B cell (primary cell): ENCODE measurements around the gene TALDO1. TPM values are rescaled to one million over a fixed set of nuclear protein-coding genes. Genes with fewer than 3 reads are reported as not detected.

Experiments
- ATAC-seq: fragments of 200-7000 bp; cut with Tn5 transposase; one replicate; pipeline ENCODE4 v1.10.0; 2021; ENCODE audit warnings: low read depth, mild to moderate bottlenecking, moderate number of reproducible peaks, moderate library complexity
- CTCF ChIA-PET: fragments of 350-600 bp; sonication (Branson Sonifier 250); formaldehyde crosslinking; loops from one replicate; lab custom pipeline; 2021; ENCODE audit warnings: antibody characterized with exemption, inconsistent platforms; lab: Charles Lee
- POLR2A ChIA-PET: fragments of 350-600 bp; sonication (Branson Sonifier 250); formaldehyde crosslinking; loops from one replicate; lab custom pipeline; 2021; ENCODE audit warnings: antibody characterized with exemption; lab: Charles Lee
- DNase-seq: peaks from one replicate; pipeline ENCODE4 v3.0.0; 2013
- H2AFZ ChIP-seq: 2 replicates; pipeline ENCODE4 v1.6.1; 2012; ENCODE audit warnings: mild to moderate bottlenecking, low read depth, low read length; ENCODE audit not compliant: insufficient read depth, poor library complexity, severe bottlenecking
- H3K27ac ChIP-seq, 2 donors: 1 replicate in 1 of 2; 2 replicates in 1 of 2; pipeline ENCODE4 v1.5.1; 2012 to 2013; ENCODE audit warnings: low read length in 2 of 2, mild to moderate bottlenecking in 2 of 2, moderate library complexity in 1 of 2
- H3K27me3 ChIP-seq, 4 experiments: fragments of 200-600 bp in 1 of 4; sonication (generic) in 1 of 4; replicated peaks in 1 of 4; 1 replicate in 2 of 4; 2 replicates in 2 of 4; pipeline versions ENCODE4 v1.6.1 to v1.7.0; 2013 to 2016; ENCODE audit warnings: low read length in 3 of 4, mild to moderate bottlenecking in 2 of 4, mixed read lengths in 1 of 4, moderate library complexity in 1 of 4; ENCODE audit not compliant: insufficient read depth in 4 of 4, control insufficient read depth in 3 of 4; ENCODE audit errors: control extremely low read depth in 1 of 4
- H3K36me3 ChIP-seq, 2 experiments: replicated peaks in 1 of 2; 1 replicate in 1 of 2; 2 replicates in 1 of 2; pipeline versions ENCODE4 v1.6.1 to v1.7.1; 2013; ENCODE audit warnings: low read length in 1 of 2; ENCODE audit not compliant: insufficient read depth in 2 of 2, control insufficient read depth in 1 of 2; ENCODE audit errors: control extremely low read depth in 1 of 2, extremely low read depth in 1 of 2
- H3K4me1 ChIP-seq, 2 donors: fragments of 200-600 bp in 1 of 2; sonication (generic) in 1 of 2; 1 replicate in 1 of 2; 2 replicates in 1 of 2; pipeline versions ENCODE4 v1.5.1 to v1.6.1; 2013 to 2017; ENCODE audit warnings: low read length in 2 of 2; ENCODE audit not compliant: control insufficient read depth in 2 of 2, insufficient read depth in 2 of 2
- H3K4me2 ChIP-seq: replicated peaks from 2 replicates; pipeline ENCODE3; 2012; ENCODE audit warnings: mild to moderate bottlenecking, low read depth, low read length; ENCODE audit not compliant: poor library complexity, severe bottlenecking
- H3K4me3 ChIP-seq, 5 experiments: fragments of 200-600 bp in 1 of 5; sonication (generic) in 1 of 5; 1 replicate in 3 of 5; 2 replicates in 2 of 5; pipeline versions ENCODE4 v1.5.1 to v1.7.0; 2011 to 2016; ENCODE audit warnings: low read length in 4 of 5, mild to moderate bottlenecking in 4 of 5, low read depth in 2 of 5, control low read depth in 1 of 5, moderate library complexity in 1 of 5; ENCODE audit not compliant: insufficient read depth in 1 of 5; ENCODE audit errors: control extremely low read depth in 1 of 5, extremely low read depth in 1 of 5
- H3K79me2 ChIP-seq: fragments of 200-600 bp; sonication (generic); one replicate; pipeline ENCODE4 v1.6.0; 2016; ENCODE audit warnings: low read length; ENCODE audit not compliant: control insufficient read depth, insufficient read depth
- H3K9ac ChIP-seq: fragments of 200-600 bp; sonication (generic); 2 replicates; pipeline ENCODE4 v1.6.1; 2017; ENCODE audit warnings: mild to moderate bottlenecking, low read length, moderate library complexity
- H3K9me3 ChIP-seq, 3 donors: one replicate each; pipeline versions ENCODE4 v1.6.1 to v1.7.1; 2013; ENCODE audit warnings: low read length in 2 of 3; ENCODE audit not compliant: control insufficient read depth in 2 of 3, insufficient read depth in 1 of 3; ENCODE audit errors: control extremely low read depth in 1 of 3
- H4K20me1 ChIP-seq: 2 replicates; pipeline ENCODE4 v1.6.0; 2012; ENCODE audit warnings: mild to moderate bottlenecking, low read length; ENCODE audit not compliant: insufficient read depth, control insufficient read depth, poor library complexity, severe bottlenecking
- H3K27ac Mint-ChIP-seq: one replicate; pipeline ENCODE4 v1.8.0; 2021; ENCODE audit warnings: mixed read lengths
- H3K27me3 Mint-ChIP-seq: one replicate; pipeline ENCODE4 v1.8.0; 2021; ENCODE audit warnings: mixed read lengths
- H3K4me1 Mint-ChIP-seq: one replicate; pipeline ENCODE4 v1.8.0; 2021; ENCODE audit warnings: mixed read lengths
- H3K4me3 Mint-ChIP-seq: one replicate; pipeline ENCODE4 v1.8.0; 2021; ENCODE audit warnings: mixed read lengths
- H3K9me3 Mint-ChIP-seq: one replicate; pipeline ENCODE4 v1.8.0; 2022; ENCODE audit warnings: mixed read lengths; ENCODE audit not compliant: insufficient read depth
- EZH2 ChIP-seq: IDR thresholded peaks from 2 replicates; pipeline ENCODE4 v1.6.1; 2012; ENCODE audit warnings: borderline replicate concordance, low read depth, mild to moderate bottlenecking, moderate library complexity, low read length; ENCODE audit not compliant: insufficient read depth, poor library complexity, severe bottlenecking
- WGBS: methylation state at CpG from one replicate; pipeline ENCODE4 v1.1.5; 2013; ENCODE audit warnings: missing lambda C conversion rate; ENCODE audit not compliant: insufficient coverage; 5-methylcytosine and 5-hydroxymethylcytosine counted together
- intact Hi-C: fragments of 100-400 bp; cut with micrococcal nuclease; formaldehyde crosslinking; loops from one replicate; pipeline ENCODE4 v1.10.0; 2022
- polyA plus RNA-seq: library from polyadenylated mRNA; depleted of rRNA; stranded (reverse); fragments of >200 nt; gene quantifications from 2 replicates; pipeline ENCODE4 v1.2.3, GENCODE V29; 2012
- total RNA-seq, 2 donors: library from RNA; stranded (reverse); fragments of 120-200 nt in 1 of 2; gene quantifications; 1 replicate in 1 of 2; 2 replicates in 1 of 2; pipeline versions ENCODE4 v1.2.3 to v1.2.4, GENCODE V29; 2013 to 2022
- TF ChIP-seq, protein P1 (sequence below): fragments of 200-600 bp; IDR thresholded peaks from one replicate; pipeline ENCODE4 v1.8.0; 2022; ENCODE audit warnings: antibody characterized with exemption, mild to moderate bottlenecking

The TALDO1 gene
- total and polyA plus RNA-seq, 2 donors (not counting 1 experiment from before 2014, with no cell fraction given), result 82.4 to 116 TPM

GRCh38 chr11:725624-726202 lies 21.6 kb upstream of the TALDO1 start:
- no peak for ATAC-seq
- Mint-ChIP-seq H3K27ac (no peak overlapping the region), H3K9me3 (no peaks in the 10 kb centered on the region), H3K4me1 (peaks cover 24% of the 10 kb centered on the region), H3K4me3 (peak overlapping the region; percentile 74), H3K27me3 (peaks cover 5% of the 10 kb centered on the region)
- peak; percentile 40 for DNase-seq
- H4K20me1 ChIP-seq, result peaks cover 9% of the 10 kb centered on the region
- TF ChIP-seq, protein P1, sequence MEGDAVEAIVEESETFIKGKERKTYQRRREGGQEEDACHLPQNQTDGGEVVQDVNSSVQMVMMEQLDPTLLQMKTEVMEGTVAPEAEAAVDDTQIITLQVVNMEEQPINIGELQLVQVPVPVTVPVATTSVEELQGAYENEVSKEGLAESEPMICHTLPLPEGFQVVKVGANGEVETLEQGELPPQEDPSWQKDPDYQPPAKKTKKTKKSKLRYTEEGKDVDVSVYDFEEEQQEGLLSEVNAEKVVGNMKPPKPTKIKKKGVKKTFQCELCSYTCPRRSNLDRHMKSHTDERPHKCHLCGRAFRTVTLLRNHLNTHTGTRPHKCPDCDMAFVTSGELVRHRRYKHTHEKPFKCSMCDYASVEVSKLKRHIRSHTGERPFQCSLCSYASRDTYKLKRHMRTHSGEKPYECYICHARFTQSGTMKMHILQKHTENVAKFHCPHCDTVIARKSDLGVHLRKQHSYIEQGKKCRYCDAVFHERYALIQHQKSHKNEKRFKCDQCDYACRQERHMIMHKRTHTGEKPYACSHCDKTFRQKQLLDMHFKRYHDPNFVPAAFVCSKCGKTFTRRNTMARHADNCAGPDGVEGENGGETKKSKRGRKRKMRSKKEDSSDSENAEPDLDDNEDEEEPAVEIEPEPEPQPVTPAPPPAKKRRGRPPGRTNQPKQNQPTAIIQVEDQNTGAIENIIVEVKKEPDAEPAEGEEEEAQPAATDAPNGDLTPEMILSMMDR, result no peak
- TF ChIP-seq EZH2, result no peak
- H3K4me3 ChIP-seq, result peak overlapping the region in 4 of 5 experiments; percentile 17 to 53 (median 42)
- H3K4me1 ChIP-seq, result peaks cover 29 to 51% of the 10 kb centered on the region in 2 donors
- no peak overlapping the region for H3K27ac ChIP-seq
- CTCF ChIA-PET, result interaction anchor here (0.5 to 8.2 kb wide), 24 partner anchors 12 to 475 kb away, joined by 3 to 104 read pairs (median 4); partner anchors contain the start of genes DEAF1, GATD1, IRF7 and LMNTD2
- peak overlapping the region; percentile 94 for H3K4me2 ChIP-seq
- H3K9ac ChIP-seq, result peak overlapping the region; percentile 57
- H3K27me3 ChIP-seq, result peaks cover 0 to 40% (median 0%) of the 10 kb centered on the region in 4 experiments
- WGBS, result 6% methylated on average over 38 of the region's 53 CpGs
- no peaks in the 10 kb centered on the region for H3K9me3 ChIP-seq
- H3K79me2 ChIP-seq, result no peaks in the 10 kb centered on the region
- peak overlapping the region; percentile 83 for H2AFZ ChIP-seq
- POLR2A ChIA-PET, result interaction anchor here (0.6 to 8.2 kb wide), 4 partner anchors 31 to 311 kb away, joined by 3 to 105 read pairs (median 4); partner anchors contain the start of genes DEAF1, HRAS, SIGIRR and TMEM80
- no peaks in the 10 kb centered on the region for H3K36me3 ChIP-seq
- intact Hi-C loops, result loop anchor here (5.0 to 10.0 kb wide), 2 partner anchors 72 to 111 kb away; partner anchors contain the start of genes IRF7 and SLC25A22
